VCaP (cell line): ENCODE results near the gene ARAP3.

Experiments used
- H3K27ac ChIP-seq: fragments of 450-650 bp; 2 replicates; pipeline ENCODE4 v1.5.1; 2017
- TF ChIP-seq, protein P1 (sequence below): fragments of 450-650 bp; conservative IDR thresholded peaks from 2 replicates; pipeline ENCODE4 v1.5.1; 2017; ENCODE audit warnings: mild to moderate bottlenecking, moderate library complexity

The ARAP3 gene

DNA sequence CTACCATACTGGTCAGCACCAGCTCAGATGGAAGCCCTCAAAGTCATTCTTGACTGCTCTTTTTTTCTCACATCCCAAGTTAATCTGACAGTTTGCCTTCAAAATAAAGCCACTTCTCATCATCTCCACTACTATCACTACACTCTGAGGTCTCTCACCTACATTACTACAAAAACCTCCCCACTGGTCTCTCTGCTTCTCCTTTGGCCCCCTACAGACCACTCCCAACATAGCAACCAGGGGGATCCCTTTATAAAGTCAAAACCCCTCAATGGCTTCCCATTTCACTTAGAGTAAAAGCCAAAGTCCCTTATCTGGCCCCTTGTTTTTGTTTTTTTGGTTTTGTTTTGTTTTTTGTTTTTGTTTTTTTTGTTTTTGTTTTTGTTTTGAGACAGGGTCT is 4.6 kb downstream of the ARAP3 start:
- TF ChIP-seq, protein P1, sequence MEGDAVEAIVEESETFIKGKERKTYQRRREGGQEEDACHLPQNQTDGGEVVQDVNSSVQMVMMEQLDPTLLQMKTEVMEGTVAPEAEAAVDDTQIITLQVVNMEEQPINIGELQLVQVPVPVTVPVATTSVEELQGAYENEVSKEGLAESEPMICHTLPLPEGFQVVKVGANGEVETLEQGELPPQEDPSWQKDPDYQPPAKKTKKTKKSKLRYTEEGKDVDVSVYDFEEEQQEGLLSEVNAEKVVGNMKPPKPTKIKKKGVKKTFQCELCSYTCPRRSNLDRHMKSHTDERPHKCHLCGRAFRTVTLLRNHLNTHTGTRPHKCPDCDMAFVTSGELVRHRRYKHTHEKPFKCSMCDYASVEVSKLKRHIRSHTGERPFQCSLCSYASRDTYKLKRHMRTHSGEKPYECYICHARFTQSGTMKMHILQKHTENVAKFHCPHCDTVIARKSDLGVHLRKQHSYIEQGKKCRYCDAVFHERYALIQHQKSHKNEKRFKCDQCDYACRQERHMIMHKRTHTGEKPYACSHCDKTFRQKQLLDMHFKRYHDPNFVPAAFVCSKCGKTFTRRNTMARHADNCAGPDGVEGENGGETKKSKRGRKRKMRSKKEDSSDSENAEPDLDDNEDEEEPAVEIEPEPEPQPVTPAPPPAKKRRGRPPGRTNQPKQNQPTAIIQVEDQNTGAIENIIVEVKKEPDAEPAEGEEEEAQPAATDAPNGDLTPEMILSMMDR: 0 out of 2 replicates have a peak, but pooled peaks have one; percentile 9
- no peak overlapping the region for H3K27ac ChIP-seq

DNA sequence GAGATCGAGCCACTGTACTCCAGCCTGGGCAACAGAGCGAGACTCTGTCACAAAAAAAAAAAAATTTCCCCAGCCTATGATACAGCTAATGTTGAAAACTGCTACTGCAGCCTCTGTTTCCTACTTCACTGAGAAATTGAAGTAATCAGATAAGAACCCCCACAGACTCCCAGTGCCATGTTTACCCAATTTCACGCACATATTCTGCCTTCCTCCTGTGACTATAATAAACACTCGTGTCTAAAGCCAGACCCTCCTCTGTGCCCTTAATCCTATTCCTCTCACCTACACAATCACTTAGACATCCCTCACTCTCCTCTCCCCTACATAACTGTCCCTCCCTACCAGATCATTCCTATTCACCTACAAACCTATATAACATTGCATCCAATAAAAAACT is 6.4 kb downstream of the ARAP3 start:
- TF ChIP-seq, protein P1: no peak
- H3K27ac ChIP-seq: no peak overlapping the region

GRCh38 chr5:141674747-141675146 is 7.3 kb downstream of the ARAP3 start:
- TF ChIP-seq, protein P1: no peak
- H3K27ac ChIP-seq: no peak overlapping the region

DNA sequence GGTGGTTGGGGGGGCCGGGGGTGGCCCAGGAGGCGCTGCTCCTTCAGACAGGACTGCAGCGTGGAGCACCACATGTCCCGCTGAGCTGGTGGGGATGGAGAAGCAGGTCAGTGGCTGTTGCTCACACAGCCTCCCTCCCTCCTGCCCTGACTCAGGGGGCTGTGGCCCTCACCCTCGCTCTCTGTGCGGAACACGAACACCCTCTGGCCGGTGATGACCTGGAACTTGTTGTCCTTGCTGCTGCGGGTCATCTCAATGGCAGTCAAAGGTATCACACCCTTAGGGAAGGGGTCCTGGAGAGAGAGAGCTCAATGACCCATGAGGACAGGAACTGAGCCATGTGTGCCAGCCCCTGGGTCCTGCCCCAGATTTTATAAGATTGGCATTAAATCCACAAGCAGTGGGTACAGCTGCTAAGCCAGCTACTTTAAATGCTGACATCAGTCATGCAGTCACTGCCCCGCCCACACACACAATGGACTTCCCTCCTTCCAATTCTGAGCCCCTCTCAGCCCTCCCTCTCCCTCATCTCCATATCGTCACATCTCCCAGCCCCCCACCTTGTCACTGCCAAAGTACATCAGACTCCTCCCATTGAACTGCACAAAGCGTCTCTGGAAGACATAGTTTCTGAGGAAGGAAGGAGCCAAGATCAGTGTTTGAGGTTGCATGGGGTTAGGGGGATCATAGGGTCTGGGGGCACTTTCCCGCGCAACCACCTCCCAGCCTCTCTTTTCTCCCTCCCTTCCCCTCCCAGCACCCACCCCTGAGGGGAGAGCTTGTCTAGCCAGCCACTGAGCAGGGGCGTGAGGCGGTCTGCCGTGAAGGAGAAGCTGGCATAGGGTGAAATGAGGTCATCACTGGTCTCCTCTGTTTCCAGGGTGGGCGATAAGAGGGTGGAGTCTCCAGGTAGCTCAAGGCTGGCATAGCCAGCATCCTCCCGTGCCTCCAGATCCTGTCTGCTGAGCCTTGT is 8.9 kb downstream of the ARAP3 start:
- TF ChIP-seq, protein P1: no peak
- no peak overlapping the region for H3K27ac ChIP-seq

GRCh38 chr5:141672071-141672840 is 9.8 kb downstream of the ARAP3 start:
- no peak overlapping the region for H3K27ac ChIP-seq
- TF ChIP-seq, protein P1: no peak

DNA sequence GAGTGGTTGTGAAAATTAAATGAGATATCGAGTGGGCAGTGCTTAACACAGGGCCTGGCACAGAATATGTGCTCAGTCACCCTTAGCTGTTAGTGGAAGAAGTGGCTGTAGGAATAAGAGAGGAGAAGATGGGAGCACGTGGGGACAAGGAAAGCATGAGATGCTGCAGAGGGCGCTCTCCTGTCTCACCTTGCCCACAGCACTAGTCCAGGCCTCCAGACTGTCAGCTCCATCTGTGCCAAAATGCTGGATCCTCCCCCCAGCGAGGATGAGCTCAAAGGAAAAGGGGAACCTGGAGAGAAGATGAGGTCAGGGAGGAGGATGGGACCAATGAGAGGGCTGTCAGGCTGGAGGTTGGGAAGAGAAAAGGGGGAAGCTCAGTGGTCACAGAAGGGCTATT is 12.5 kb downstream of the ARAP3 start:
- no peak overlapping the region for H3K27ac ChIP-seq
- TF ChIP-seq, protein P1: no peak

GRCh38 chr5:141668601-141669265 is 13.3 kb downstream of the ARAP3 start:
- H3K27ac ChIP-seq: no peak overlapping the region
- TF ChIP-seq, protein P1: no peak
